ENCODE measurements around the gene VWF.

DNA sequence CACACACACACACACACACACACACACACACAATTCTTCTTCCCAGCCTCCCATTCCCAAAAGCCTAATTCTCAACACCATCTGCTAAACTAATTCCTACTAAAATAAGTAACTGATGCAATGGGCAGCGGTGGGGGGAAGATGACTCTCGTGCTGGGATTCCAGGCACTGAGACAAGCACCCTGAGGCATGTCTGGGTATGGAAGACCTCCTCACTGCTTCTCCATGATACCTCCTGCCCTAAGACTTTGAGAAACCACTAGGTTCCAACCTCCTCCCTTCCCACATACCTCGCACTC lies 789 bp upstream of the VWF start:
- TF ChIP-seq EP300 (IDR thresholded peaks at IDR 0.05): no peak
- TF ChIP-seq, protein P1, sequence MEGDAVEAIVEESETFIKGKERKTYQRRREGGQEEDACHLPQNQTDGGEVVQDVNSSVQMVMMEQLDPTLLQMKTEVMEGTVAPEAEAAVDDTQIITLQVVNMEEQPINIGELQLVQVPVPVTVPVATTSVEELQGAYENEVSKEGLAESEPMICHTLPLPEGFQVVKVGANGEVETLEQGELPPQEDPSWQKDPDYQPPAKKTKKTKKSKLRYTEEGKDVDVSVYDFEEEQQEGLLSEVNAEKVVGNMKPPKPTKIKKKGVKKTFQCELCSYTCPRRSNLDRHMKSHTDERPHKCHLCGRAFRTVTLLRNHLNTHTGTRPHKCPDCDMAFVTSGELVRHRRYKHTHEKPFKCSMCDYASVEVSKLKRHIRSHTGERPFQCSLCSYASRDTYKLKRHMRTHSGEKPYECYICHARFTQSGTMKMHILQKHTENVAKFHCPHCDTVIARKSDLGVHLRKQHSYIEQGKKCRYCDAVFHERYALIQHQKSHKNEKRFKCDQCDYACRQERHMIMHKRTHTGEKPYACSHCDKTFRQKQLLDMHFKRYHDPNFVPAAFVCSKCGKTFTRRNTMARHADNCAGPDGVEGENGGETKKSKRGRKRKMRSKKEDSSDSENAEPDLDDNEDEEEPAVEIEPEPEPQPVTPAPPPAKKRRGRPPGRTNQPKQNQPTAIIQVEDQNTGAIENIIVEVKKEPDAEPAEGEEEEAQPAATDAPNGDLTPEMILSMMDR (IDR thresholded peaks at IDR 0.05): no peak
- no peak for TF ChIP-seq POLR2AphosphoS5 (IDR thresholded peaks at IDR 0.05)

Measured in sigmoid colon (tissue), 4 donors.